ENCODE results near the gene C1QL3. TPM values are rescaled to one million over a fixed set of nuclear protein-coding genes. Genes with fewer than 3 reads are reported as not detected.

The C1QL3 gene
- total and polyA plus RNA-seq, 7 donors: 0.04 to 0.36 (median 0.14) TPM; not detected in 4

- no peak overlapping the region for H3K27ac ChIP-seq
- H3K36me3 ChIP-seq: no peaks in the 10 kb centered on the region
- intact Hi-C loops (cut with DNase I): no loop called here
- WGBS, 2 donors: 42 to 72% methylated on average over 31 of the region's 31 CpGs
- no peak for DNase-seq
- H3K9me3 ChIP-seq: no peaks in the 10 kb centered on the region
- H3K4me3 ChIP-seq: peak overlapping the region in 2 of 4 donors; percentile 54 to 55
- H3K4me1 ChIP-seq: peaks cover 0 to 30% (median 27%) of the 10 kb centered on the region in 4 donors
- TF ChIP-seq CTCF (IDR thresholded peaks at IDR 0.05) (no peak), EP300 (IDR thresholded peaks at IDR 0.05) (no peak), POLR2AphosphoS5 (IDR thresholded peaks at IDR 0.05) (no peak)
- H3K27me3 ChIP-seq: peaks cover 18 to 52% (median 28%) of the 10 kb centered on the region in 3 donors
Measured at GRCh38 chr10:16519250-16519907, 2.3 kb downstream of the C1QL3 start.

GRCh38 chr10:16518822-16519221 lies 2.9 kb downstream of the C1QL3 start:
- Histone ChIP-seq H3K4me1 (peaks cover 0 to 30% (median 27%) of the 10 kb centered on the region in 4 donors), H3K27ac (no peak overlapping the region), H3K9me3 (no peaks in the 10 kb centered on the region), H3K4me3 (no peak overlapping the region), H3K27me3 (peaks cover 18 to 52% (median 28%) of the 10 kb centered on the region in 3 donors), H3K36me3 (no peaks in the 10 kb centered on the region)
- intact Hi-C loops (cut with DNase I): no loop called here
- 82 to 91% methylated on average over 4 of the region's 4 CpGs for WGBS, 2 donors
- DNase-seq: no peak
- no peak for TF ChIP-seq POLR2A (IDR thresholded peaks at IDR 0.05)
- no peak for TF ChIP-seq POLR2AphosphoS5 (IDR thresholded peaks at IDR 0.05)
- TF ChIP-seq EP300 (IDR thresholded peaks at IDR 0.05): no peak
- no peak for TF ChIP-seq CTCF (IDR thresholded peaks at IDR 0.05)

- DNase-seq: no peak
- H3K9me3 ChIP-seq: no peaks in the 10 kb centered on the region
Measured at GRCh38 chr10:16510843-16511242, 10.8 kb downstream of the C1QL3 start.

GRCh38 chr10:16509996-16510395 lies 11.7 kb downstream of the C1QL3 start:
- no peak overlapping the region for H3K27ac ChIP-seq
- TF ChIP-seq POLR2A (IDR thresholded peaks at IDR 0.05): no peak
- TF ChIP-seq EP300 (IDR thresholded peaks at IDR 0.05): no peak
- TF ChIP-seq CTCF (IDR thresholded peaks at IDR 0.05): no peak
- no peaks in the 10 kb centered on the region for H3K27me3 ChIP-seq
- no peaks in the 10 kb centered on the region for H3K4me1 ChIP-seq
- WGBS, 2 donors: 88% methylated on average over 5 of the region's 5 CpGs
- no peaks in the 10 kb centered on the region for H3K36me3 ChIP-seq
- H3K9me3 ChIP-seq: no peaks in the 10 kb centered on the region
- no peak overlapping the region for H3K4me3 ChIP-seq
- intact Hi-C loops (cut with DNase I): no loop called here
- no peak for DNase-seq

More at GRCh38 chr10:16510843-16511242, 10.8 kb downstream of the C1QL3 start:
- TF ChIP-seq POLR2A (IDR thresholded peaks at IDR 0.05) (no peak), POLR2AphosphoS5 (IDR thresholded peaks at IDR 0.05) (no peak), EP300 (IDR thresholded peaks at IDR 0.05) (no peak), CTCF (IDR thresholded peaks at IDR 0.05) (no peak)
- no peaks in the 10 kb centered on the region for H3K36me3 ChIP-seq
- WGBS, 2 donors: 89 to 94% methylated on average over 9 of the region's 9 CpGs
- H3K4me3 ChIP-seq: no peak overlapping the region
- intact Hi-C loops (cut with DNase I): no loop called here
- no peaks in the 10 kb centered on the region for H3K4me1 ChIP-seq
- H3K27me3 ChIP-seq: no peaks in the 10 kb centered on the region
- no peak overlapping the region for H3K27ac ChIP-seq

GRCh38 chr10:16505161-16505560 lies 16.5 kb downstream of the C1QL3 start:
- Histone ChIP-seq H3K36me3 (no peaks in the 10 kb centered on the region), H3K27ac (no peak overlapping the region), H3K27me3 (no peaks in the 10 kb centered on the region), H3K4me1 (no peaks in the 10 kb centered on the region), H3K4me3 (no peak overlapping the region), H3K9me3 (no peaks in the 10 kb centered on the region)
- no peak for DNase-seq
- no peak for TF ChIP-seq POLR2A (IDR thresholded peaks at IDR 0.05)
- TF ChIP-seq CTCF (IDR thresholded peaks at IDR 0.05): no peak
- TF ChIP-seq EP300 (IDR thresholded peaks at IDR 0.05): no peak
- TF ChIP-seq POLR2AphosphoS5 (IDR thresholded peaks at IDR 0.05): no peak
- WGBS, 2 donors: 96 to 97% methylated on average over 1 of the region's 1 CpG
- intact Hi-C loops (cut with DNase I): no loop called here

Data from sigmoid colon (tissue), 7 donors.